HG02642 (cell line): ENCODE data around the gene NADSYN1.

ENCODE experiments used
- ATAC-seq: cut with Tn5 transposase; IDR thresholded peaks from one replicate; pipeline ENCODE4 v1.9.1; 2021; ENCODE audit warnings: mild to moderate bottlenecking; ENCODE audit not compliant: unreplicated experiment, poor library complexity

Gene NADSYN1

DNA sequence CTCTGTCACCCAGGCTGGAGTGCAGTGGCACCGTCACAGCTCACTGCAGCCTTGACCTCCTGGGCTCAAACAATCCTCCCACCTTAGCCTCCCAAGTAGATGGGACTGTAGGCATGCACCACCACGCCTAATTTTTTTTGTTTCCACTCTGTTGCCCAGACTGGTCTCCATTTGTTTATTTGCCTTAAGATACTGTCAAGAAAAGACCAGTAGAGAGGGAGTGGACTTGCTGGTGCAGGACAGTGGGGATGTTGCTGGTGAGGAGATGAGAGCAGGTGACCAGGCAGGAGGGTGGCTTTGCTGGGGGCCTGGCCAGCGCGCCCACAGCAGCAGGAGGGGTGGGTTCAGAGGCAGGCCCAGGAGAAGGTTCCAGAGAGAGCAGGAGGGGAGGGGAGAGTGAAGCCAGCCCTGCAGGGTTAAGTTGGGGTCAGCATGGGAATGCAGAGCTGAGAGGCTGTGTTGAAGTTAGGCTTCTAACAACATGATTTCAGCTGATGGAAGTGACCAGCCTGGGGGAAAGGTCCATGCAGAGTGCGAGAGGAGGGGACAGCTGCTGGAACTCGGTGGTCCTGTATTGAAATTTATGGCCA is 35.8 kb downstream of the NADSYN1 start:
- no peak for ATAC-seq

DNA sequence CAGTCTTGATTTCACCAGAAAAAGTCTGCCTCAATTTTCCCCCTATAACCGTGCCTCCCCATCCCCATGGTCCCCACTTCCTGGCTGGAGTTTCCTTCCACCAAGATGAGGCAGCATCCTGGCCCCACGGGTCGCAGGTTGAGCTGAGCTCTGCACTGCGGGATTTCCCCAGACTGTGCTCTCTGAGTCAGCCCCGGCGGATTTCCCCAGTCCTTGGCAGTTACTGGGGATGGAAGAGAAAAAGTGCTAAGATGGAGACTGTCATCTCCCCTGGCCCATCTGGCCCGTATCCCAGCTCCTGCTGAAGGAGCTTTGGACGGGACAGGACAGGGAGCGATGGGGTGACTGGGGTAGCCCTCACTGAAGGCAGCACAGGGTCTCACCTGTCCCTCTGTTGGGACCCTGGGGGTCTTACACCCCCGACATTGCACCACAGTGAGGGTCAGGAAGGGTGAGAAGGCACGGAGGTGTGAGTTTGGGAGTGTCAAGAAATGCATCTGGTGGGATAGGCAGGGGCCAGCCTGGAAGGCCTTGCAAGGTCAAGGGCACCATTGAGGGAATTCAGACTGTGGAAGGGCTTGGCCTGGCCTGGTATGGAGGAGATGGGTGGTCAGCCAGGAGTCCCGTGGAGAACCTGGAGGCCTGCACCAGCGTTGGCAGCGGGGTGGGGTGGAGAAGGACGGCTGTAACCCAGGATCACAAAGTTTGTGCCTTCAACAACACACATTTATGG is 36.5 kb downstream of the NADSYN1 start:
- ATAC-seq: no peak

DNA sequence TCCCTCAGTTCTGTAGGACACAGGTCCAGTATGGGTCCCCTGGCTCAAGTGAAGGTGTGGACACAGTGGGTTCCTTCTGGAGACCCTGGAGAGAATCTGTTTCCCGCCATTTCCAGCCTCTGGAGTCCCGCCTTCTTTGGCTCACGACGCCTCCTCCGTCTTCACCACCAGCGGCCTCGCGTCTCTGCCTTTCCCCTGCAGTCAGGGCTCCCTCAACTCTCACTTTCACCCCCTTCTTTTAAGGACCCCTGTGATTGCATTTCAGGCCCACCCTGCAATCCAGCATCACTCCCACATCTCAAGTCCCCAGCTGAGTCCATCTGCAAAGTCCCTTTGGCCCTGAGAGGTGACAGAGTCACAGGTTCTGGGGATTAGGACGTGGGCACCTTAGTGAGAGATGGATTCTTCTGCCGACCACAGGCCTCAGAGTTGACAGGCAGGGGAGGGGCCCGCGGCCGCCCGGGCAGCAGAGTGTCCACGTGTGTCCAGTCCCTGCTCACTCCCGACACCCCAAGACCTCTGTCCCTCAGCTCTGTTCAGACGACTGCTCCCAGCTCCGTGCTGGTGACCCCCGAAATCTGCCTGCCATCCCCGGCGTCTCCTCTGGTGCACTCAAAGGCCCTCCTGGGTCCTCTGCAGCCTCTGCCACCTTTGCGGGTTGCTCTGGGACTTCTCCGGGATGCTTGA is 37.2 kb downstream of the NADSYN1 start:
- no peak for ATAC-seq

DNA sequence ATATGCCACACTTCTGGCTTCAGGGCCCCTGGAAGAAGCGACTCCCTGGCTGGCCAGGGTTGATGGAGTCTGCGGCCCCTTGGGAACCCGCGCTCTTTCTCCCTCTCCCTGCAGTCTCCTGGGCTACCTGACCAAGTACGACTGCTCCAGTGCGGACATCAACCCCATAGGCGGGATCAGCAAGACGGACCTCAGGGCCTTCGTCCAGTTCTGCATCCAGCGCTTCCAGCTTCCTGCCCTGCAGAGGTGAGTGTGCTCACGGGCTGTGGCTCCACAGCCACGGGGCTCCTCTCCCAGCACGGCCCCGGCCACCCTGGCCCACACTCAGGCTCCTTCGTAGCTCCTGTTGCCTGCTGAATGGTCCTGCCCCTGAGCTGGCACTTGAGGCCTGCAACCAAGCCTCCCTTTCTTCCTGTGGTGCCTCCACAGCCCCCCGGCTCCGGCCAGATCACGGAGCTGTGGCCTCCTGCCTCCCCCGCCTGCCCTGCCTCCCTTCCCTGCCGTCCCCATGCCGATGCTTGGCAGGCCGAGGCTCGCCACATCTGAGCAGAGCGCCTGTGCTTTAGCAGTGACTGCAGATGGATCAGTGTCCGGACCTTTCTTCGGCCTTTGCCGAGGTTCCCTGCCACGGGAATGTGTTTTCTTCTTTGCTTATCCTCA is 37.9 kb downstream of the NADSYN1 start:
- ATAC-seq: no peak

DNA sequence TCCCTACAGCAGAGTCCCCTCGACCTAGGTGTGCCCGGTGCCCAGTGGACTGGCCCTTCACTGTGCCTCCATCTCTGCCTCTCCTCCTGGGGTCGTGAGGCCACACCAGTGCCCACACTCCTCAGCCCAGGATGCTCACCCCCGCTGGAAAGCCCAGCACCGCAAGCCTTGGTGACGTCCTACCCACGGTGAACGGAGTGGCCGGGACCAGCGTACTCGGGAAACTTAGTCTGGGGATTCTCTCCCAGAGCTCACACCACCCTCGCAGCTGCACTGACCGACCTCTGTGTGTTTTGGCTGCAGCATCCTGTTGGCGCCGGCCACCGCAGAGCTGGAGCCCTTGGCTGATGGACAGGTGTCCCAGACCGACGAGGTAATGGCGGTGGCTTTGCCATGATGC is 38.5 kb downstream of the NADSYN1 start:
- no peak for ATAC-seq

DNA sequence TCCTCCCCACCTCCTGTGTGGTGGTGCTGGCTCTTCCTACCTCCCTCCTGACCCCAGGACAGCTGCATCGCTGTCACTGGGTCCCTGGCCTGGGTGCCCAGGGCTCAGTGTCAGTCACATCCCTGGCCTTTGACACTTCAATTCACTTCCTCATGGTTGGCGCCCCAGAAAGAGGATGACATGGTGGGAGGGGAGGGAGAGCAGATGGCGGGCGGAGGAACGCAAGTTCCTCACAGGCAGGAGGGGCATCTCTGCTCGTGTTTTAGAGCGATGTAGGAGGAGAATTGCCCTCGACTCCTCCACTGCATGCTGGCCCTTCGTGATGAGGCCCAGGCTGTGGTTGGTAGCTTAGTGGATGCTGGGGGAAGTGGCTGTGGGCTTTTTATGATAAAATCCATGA is 38.9 kb downstream of the NADSYN1 start:
- ATAC-seq: no peak

DNA sequence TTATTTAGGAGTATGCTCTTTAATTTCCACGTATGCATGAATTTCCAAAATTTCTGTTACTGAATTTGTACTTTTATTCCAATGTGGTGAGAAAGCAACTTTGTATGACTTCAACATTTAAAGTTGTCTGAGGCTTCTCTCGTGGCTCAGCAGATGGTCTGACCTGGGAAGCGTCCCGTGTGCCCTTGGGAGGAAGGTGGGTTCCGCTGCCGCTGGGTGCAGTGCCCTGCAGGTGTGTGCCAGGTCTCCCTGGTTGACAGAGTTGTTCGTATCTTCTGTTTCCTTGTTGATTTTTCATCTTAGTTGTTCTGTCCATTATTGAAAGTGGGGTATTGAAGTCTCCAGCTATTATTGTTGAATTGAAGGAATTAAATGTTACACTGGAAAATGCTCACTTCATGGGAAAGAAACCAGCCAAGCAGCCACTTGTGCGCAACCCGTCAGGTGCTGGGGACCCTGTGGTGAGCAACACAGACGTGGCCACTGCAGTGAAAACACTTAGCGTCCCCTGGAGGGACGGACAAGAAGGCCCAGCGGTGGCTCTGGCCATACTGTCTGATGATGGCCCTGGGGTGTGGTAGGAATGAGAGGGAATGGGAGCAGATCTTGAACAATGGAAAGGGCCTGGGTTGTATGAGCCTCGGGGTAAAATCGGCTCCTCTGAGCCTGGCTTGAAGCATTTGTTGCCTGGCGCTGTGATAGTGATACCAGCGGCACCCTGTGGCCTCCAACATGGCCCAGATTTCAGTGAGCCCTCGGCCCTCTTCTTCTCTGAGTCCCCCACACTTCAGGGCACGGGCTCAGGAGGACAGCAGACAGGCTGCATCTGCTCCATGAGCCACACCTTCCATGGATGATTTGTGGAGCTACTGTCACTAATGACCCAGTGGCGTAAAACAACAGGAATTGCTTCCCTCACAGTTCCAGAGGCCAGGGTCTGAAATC is 42.6 kb downstream of the NADSYN1 start:
- no peak for ATAC-seq

DNA sequence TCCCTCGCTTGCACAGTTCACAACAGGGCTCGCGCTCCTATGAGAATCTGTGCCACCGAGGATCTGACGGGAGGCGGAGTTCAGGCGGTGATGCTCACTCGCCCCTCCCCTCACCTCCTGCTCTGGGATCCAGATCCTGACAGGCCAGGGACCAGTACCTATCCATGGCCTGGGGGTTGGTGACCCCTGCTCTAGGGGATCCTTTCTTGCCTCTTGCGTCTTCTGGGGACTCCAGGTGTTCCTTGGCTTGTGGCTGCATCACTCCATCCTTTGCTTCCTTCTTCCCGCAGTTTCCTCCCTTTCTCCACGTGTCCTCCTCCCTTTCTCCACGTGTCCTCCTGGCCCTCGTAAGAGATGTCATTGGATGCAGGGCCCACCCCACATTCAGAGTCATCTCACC is 43.4 kb downstream of the NADSYN1 start:
- no peak for ATAC-seq

DNA sequence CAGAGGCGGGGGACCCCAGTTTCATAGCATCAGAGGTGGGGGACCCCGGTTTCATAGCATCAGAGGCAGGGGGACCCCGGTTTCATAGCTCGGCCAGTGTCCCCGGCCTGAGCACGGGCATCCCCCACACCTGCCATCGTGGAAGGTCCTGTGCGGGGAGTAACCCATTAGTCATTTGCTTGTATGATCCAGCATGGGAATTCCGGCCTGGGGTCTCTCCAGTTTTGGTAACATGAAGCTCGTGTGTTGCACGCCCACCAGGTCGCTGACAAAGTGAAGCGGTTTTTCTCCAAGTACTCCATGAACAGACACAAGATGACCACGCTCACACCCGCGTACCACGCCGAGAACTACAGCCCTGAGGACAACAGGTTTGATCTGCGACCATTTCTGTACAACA is 45.1 kb downstream of the NADSYN1 start:
- no peak for ATAC-seq

DNA sequence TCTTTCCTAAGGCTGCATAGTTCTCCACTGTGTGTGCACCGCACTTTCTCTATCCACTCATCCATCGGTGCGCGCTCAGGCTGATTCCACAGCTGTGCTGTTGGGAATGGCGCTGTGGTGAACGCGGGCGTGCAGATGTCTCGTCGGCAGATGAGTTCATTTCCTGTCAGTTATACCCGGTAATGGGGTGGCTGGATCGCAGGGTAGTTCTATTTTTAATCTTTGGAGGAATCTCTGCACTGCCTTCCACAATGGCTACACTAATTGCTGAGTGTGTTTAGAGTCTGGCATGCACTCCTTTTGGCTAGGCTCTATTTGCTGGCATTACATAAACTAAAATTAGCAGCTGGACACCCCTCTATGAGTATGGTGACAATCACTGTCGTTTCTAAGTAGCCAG is 46.1 kb downstream of the NADSYN1 start:
- ATAC-seq: no peak

DNA sequence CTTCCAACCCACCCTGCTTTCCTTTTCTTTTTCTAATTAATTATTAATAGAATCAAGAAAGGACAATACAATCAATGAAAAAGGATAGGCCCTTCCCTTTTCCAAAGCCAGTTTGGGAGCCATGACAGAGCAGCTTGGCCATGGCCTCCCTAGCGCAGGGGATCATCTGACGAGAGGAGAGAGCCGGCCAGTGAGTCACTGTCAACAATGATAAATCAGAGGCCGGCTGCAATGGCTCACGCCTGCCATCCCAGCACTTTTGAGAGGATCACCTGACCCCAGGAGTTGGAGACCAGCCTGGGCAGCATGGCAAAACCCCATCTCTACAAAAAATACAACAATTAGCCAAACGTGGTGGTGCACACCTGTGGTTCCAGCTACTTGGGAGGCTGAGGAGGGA is 46.5 kb downstream of the NADSYN1 start:
- ATAC-seq: no peak

DNA sequence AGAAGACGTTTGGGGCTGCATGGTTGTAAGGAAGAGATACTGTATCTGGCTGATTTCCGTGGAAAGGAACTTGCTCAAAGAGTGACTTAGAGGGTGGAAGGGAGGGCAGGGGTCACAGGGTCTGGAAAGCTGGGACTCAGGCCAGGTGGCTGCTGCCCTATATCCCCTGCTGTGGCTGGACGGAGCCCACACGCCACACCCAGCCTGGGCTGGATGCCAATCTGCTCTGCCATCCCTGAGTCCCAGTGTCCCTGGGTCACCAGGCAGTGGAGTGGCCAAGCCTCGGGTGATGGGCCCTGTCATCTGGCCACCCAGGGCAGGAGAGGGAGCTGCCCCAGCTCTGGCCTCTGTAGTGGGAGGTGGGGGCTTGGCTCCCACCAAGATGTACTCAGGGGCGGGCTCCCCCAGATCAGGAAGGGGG is 47.6 kb downstream of the NADSYN1 start:
- ATAC-seq: no peak

DNA sequence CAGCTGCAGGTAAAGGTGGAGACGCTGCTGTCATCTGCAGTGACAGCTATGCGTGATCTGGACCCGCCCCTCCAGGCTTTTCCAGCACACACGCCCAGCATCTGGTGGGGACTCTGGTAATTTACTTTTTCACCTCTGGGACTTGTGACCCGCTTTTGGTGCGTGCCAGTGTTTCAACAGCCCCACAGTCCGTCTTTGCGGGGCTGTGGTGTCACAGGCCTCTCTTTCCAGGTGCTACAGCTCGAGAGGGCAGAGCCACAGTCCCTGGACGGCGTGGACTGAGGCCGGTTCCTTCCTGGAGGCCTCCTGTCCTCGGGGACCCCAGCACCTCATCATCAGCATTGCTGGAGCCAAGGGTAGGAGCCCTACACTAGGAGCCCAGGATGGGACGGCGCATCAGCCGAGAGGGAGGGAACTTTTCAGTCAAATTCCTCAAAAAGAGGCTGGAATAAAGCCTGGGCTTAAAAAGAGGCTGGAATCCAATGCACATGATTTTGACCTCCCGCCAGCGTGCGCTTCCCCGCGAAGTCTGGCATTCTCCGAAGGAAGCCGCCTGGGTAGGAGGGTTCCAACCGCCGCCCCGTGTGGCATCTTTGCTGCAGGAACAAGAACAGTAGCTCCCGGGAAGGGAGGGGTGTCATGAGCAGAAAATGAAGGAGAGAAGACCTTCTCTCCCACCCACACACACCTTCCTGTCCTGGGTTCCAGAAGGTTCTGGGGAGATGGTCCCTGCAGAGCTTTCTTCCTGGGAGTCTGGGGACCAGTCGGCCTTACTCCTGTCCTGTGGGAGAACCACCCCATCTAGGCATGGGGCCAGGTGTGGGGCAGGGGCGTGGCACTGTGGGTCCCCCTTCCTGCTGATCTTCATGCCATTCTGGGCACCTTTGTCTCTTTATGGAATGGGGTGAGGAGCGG is 48.3 kb downstream of the NADSYN1 start:
- ATAC-seq: no peak

DNA sequence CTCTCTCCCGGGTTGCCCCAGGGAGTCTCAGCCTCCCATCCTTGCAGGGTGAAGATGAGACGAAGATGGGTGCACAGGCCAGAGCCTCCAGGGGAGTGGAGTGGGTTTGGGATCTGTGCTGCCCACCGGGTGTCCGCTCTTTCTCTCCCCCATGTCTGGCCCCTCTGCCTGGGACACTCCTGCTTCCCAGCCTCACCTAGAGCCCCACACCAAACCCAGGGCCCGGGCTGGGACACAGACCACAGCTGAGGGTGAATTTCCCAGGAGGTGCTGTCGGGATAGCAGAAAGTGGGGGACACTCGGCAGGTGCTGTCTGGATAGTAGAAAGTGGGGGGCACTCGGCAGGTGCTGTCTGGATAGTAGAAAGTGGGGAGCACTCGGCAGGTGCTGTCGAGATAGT is 49.0 kb downstream of the NADSYN1 start:
- ATAC-seq: no peak

DNA sequence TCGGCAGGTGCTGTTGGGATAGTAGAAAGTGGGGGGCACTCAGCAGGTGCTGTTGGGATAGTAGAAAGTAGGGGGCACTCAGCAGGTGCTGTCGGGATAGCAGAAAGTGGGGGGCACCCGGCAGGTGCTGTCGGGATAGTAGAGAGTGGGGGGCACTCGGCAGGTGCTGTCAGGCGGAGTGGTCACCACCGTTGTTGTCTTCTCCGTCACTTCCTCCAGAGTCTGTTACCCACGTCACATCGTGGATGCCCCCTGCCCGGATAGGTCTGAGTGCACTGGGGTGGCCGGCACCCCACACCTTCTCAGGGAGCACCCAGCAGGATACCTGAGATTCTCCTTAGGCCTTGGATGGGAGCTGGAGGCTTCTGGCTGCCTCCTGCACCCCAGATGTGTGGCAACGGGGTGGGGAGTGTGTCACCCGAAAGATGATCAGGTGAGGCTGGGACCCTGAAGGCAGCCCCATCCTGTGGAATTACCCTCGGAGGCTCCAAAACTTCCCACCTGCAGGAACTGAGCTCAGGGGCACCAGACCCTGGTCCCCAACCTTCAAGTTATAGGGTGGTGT is 50.0 kb downstream of the NADSYN1 start:
- no peak for ATAC-seq

DNA sequence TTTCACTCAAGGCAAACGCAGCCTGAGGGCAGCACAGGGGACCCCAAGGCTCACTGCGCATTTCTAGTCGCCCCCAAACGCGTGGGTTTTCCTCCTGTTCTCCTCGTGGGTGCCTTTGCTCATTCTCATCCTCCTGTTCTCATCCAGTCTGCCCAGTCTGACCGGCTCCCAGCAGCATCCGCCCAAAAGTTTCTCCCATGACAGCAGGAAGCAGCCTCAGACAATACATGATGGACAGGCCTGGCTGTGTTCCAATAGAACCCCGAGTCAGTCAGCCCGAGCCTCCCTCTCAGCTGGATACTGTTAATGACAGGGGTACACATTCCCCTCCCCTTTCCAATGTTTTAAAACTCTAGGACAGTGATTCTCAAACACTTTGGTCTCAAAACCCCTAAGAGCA is 51.5 kb downstream of the NADSYN1 start:
- no peak for ATAC-seq

DNA sequence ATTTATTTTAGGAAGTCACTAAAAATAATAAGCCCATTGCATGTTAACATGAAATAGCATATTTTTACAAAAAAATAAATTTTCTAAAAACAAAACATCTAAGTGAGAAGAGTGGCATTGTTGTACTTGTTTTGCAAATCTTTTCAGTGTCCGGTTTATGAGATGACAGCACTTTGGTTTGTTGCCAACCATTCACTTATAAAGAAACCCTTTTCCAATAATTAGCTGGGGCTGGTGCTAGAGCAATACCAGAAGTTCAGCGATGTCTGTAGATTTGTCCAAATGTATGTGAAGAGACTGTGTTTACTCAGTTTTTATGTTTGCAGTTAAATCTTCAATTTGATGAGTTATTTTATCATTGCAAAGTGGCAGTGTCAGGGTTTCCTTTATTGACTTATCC is 52.0 kb downstream of the NADSYN1 start:
- ATAC-seq: no peak

DNA sequence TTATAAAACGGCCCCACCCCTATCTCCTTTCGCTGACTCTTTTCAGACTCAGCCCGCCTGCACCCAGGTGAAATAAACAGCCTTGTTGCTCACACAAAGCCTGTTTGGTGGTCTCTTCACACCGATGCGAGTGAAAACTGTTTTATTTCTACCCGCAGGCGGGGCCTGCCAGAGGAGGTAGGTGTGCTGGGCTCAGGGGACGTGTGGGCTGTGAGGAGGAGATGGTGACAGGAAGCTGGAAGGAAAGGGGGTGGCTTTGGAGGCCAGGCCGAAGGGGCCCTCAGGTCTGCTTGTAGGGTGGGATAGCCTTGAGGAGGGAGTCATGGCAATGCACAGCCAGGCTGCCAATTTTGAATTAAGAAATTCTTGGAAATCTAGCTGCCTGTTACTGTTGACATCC is 52.8 kb downstream of the NADSYN1 start:
- ATAC-seq: no peak

DNA sequence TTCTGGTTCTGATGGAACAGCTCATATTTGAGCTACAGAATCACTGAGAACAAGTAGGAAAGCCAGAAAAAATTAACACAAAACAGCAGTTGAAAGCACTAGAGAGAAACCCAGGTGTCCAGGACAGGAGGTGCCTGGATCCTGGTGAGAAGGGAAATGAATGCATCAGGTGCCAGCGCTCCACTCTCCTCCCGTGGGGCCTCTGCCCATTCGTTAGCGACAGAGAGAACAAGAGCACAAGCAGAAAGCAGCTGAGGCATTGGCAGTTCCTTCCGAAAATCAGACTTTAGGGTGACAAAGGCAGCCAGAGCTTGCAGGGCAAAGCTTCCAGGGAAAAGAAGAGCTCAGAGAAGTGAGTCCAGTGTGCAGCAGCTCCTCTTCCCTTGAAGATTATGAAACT is 54.1 kb downstream of the NADSYN1 start:
- no peak for ATAC-seq
